Body of pancreas (tissue), 4 donors: ENCODE results near the gene MAP3K4.

Experiments
- CTCF ChIP-seq, 7 experiments: fragments of 450-650 bp in 4 of 7; fragments of 200-600 bp in 3 of 7; sonication (generic) in 3 of 7; IDR thresholded peaks; one replicate each; pipeline ENCODE4 v1.5.1; 2016 to 2019; ENCODE audit warnings: antibody characterized with exemption in 7 of 7
- POLR2A ChIP-seq, 3 donors: fragments of 450-650 bp; IDR thresholded peaks; one replicate each; pipeline ENCODE4 v1.6.1; 2016; ENCODE audit warnings: antibody characterized with exemption in 3 of 3, mild to moderate bottlenecking in 2 of 3

- TF ChIP-seq CTCF (IDR thresholded peaks at IDR 0.05): no peak
- no peak for TF ChIP-seq POLR2A (IDR thresholded peaks at IDR 0.05)
These were observed 58.7 kb downstream of the MAP3K4 start for GRCh38 chr6:161050134-161050765.
